DOHH2 (cell line): ENCODE results near the gene SP6.

Experiments used
- CTCF ChIP-seq: fragments of 200-600 bp; sonication (generic); IDR thresholded peaks from one replicate; pipeline ENCODE4 v1.5.1; 2014; ENCODE audit warnings: antibody characterized with exemption, mild to moderate bottlenecking, low read depth, low read length; ENCODE audit not compliant: poor library complexity, severe bottlenecking
- EZH2phosphoT487 ChIP-seq: fragments of 200-600 bp; sonication (generic); IDR thresholded peaks from 2 replicates; pipeline ENCODE4 v1.6.1; 2017; ENCODE audit warnings: borderline replicate concordance, mild to moderate bottlenecking, antibody characterized with exemption, low read length, moderate library complexity, mixed read lengths

GRCh38 chr17:47830396-47831002 lies 20.5 kb downstream of the SP6 start:
- TF ChIP-seq CTCF (no peak), EZH2phosphoT487 (no peak)
